B cell (primary cell): ENCODE measurements around the gene VWA5B2. TPM values are rescaled to one million over a fixed set of nuclear protein-coding genes. Genes with fewer than 3 reads are reported as not detected.

ENCODE experiments used
- ATAC-seq: fragments of 200-7000 bp; cut with Tn5 transposase; one replicate; pipeline ENCODE4 v1.10.0; 2021; ENCODE audit warnings: low read depth, mild to moderate bottlenecking, moderate number of reproducible peaks, moderate library complexity
- CTCF ChIA-PET: fragments of 350-600 bp; sonication (Branson Sonifier 250); formaldehyde crosslinking; loops from one replicate; lab custom pipeline; 2021; ENCODE audit warnings: antibody characterized with exemption, inconsistent platforms; lab: Charles Lee
- POLR2A ChIA-PET: fragments of 350-600 bp; sonication (Branson Sonifier 250); formaldehyde crosslinking; loops from one replicate; lab custom pipeline; 2021; ENCODE audit warnings: antibody characterized with exemption; lab: Charles Lee
- DNase-seq: peaks from one replicate; pipeline ENCODE4 v3.0.0; 2013
- H2AFZ ChIP-seq: 2 replicates; pipeline ENCODE4 v1.6.1; 2012; ENCODE audit warnings: mild to moderate bottlenecking, low read depth, low read length; ENCODE audit not compliant: insufficient read depth, poor library complexity, severe bottlenecking
- H3K27ac ChIP-seq, 2 donors: 1 replicate in 1 of 2; 2 replicates in 1 of 2; pipeline ENCODE4 v1.5.1; 2012 to 2013; ENCODE audit warnings: low read length in 2 of 2, mild to moderate bottlenecking in 2 of 2, moderate library complexity in 1 of 2
- H3K27me3 ChIP-seq, 4 experiments: fragments of 200-600 bp in 1 of 4; sonication (generic) in 1 of 4; replicated peaks in 1 of 4; 1 replicate in 2 of 4; 2 replicates in 2 of 4; pipeline versions ENCODE4 v1.6.1 to v1.7.0; 2013 to 2016; ENCODE audit warnings: low read length in 3 of 4, mild to moderate bottlenecking in 2 of 4, mixed read lengths in 1 of 4, moderate library complexity in 1 of 4; ENCODE audit not compliant: insufficient read depth in 4 of 4, control insufficient read depth in 3 of 4; ENCODE audit errors: control extremely low read depth in 1 of 4
- H3K36me3 ChIP-seq, 2 experiments: replicated peaks in 1 of 2; 1 replicate in 1 of 2; 2 replicates in 1 of 2; pipeline versions ENCODE4 v1.6.1 to v1.7.1; 2013; ENCODE audit warnings: low read length in 1 of 2; ENCODE audit not compliant: insufficient read depth in 2 of 2, control insufficient read depth in 1 of 2; ENCODE audit errors: control extremely low read depth in 1 of 2, extremely low read depth in 1 of 2
- H3K4me1 ChIP-seq, 2 donors: fragments of 200-600 bp in 1 of 2; sonication (generic) in 1 of 2; 1 replicate in 1 of 2; 2 replicates in 1 of 2; pipeline versions ENCODE4 v1.5.1 to v1.6.1; 2013 to 2017; ENCODE audit warnings: low read length in 2 of 2; ENCODE audit not compliant: control insufficient read depth in 2 of 2, insufficient read depth in 2 of 2
- H3K4me2 ChIP-seq: replicated peaks from 2 replicates; pipeline ENCODE3; 2012; ENCODE audit warnings: mild to moderate bottlenecking, low read depth, low read length; ENCODE audit not compliant: poor library complexity, severe bottlenecking
- H3K4me3 ChIP-seq, 5 experiments: fragments of 200-600 bp in 1 of 5; sonication (generic) in 1 of 5; 1 replicate in 3 of 5; 2 replicates in 2 of 5; pipeline versions ENCODE4 v1.5.1 to v1.7.0; 2011 to 2016; ENCODE audit warnings: low read length in 4 of 5, mild to moderate bottlenecking in 4 of 5, low read depth in 2 of 5, control low read depth in 1 of 5, moderate library complexity in 1 of 5; ENCODE audit not compliant: insufficient read depth in 1 of 5; ENCODE audit errors: control extremely low read depth in 1 of 5, extremely low read depth in 1 of 5
- H3K79me2 ChIP-seq: fragments of 200-600 bp; sonication (generic); one replicate; pipeline ENCODE4 v1.6.0; 2016; ENCODE audit warnings: low read length; ENCODE audit not compliant: control insufficient read depth, insufficient read depth
- H3K9ac ChIP-seq: fragments of 200-600 bp; sonication (generic); 2 replicates; pipeline ENCODE4 v1.6.1; 2017; ENCODE audit warnings: mild to moderate bottlenecking, low read length, moderate library complexity
- H3K9me3 ChIP-seq, 3 donors: one replicate each; pipeline versions ENCODE4 v1.6.1 to v1.7.1; 2013; ENCODE audit warnings: low read length in 2 of 3; ENCODE audit not compliant: control insufficient read depth in 2 of 3, insufficient read depth in 1 of 3; ENCODE audit errors: control extremely low read depth in 1 of 3
- H4K20me1 ChIP-seq: 2 replicates; pipeline ENCODE4 v1.6.0; 2012; ENCODE audit warnings: mild to moderate bottlenecking, low read length; ENCODE audit not compliant: insufficient read depth, control insufficient read depth, poor library complexity, severe bottlenecking
- H3K27ac Mint-ChIP-seq: one replicate; pipeline ENCODE4 v1.8.0; 2021; ENCODE audit warnings: mixed read lengths
- H3K27me3 Mint-ChIP-seq: one replicate; pipeline ENCODE4 v1.8.0; 2021; ENCODE audit warnings: mixed read lengths
- H3K4me1 Mint-ChIP-seq: one replicate; pipeline ENCODE4 v1.8.0; 2021; ENCODE audit warnings: mixed read lengths
- H3K4me3 Mint-ChIP-seq: one replicate; pipeline ENCODE4 v1.8.0; 2021; ENCODE audit warnings: mixed read lengths
- H3K9me3 Mint-ChIP-seq: one replicate; pipeline ENCODE4 v1.8.0; 2022; ENCODE audit warnings: mixed read lengths; ENCODE audit not compliant: insufficient read depth
- CTCF ChIP-seq: fragments of 200-600 bp; IDR thresholded peaks from one replicate; pipeline ENCODE4 v1.8.0; 2022; ENCODE audit warnings: antibody characterized with exemption, mild to moderate bottlenecking
- EZH2 ChIP-seq: IDR thresholded peaks from 2 replicates; pipeline ENCODE4 v1.6.1; 2012; ENCODE audit warnings: borderline replicate concordance, low read depth, mild to moderate bottlenecking, moderate library complexity, low read length; ENCODE audit not compliant: insufficient read depth, poor library complexity, severe bottlenecking
- WGBS: methylation state at CpG from one replicate; pipeline ENCODE4 v1.1.5; 2013; ENCODE audit warnings: missing lambda C conversion rate; ENCODE audit not compliant: insufficient coverage; 5-methylcytosine and 5-hydroxymethylcytosine counted together
- intact Hi-C: fragments of 100-400 bp; cut with micrococcal nuclease; formaldehyde crosslinking; loops from one replicate; pipeline ENCODE4 v1.10.0; 2022
- polyA plus RNA-seq: library from polyadenylated mRNA; depleted of rRNA; stranded (reverse); fragments of >200 nt; gene quantifications from 2 replicates; pipeline ENCODE4 v1.2.3, GENCODE V29; 2012
- total RNA-seq, 2 donors: library from RNA; stranded (reverse); fragments of 120-200 nt in 1 of 2; gene quantifications; 1 replicate in 1 of 2; 2 replicates in 1 of 2; pipeline versions ENCODE4 v1.2.3 to v1.2.4, GENCODE V29; 2013 to 2022

VWA5B2 gene
- total and polyA plus RNA-seq, 2 donors (not counting 1 experiment from before 2014, with no cell fraction given): 0.10 to 0.37 TPM

- intact Hi-C loops: no loop called here
- CTCF ChIA-PET: interaction anchor here (1.3 to 3.9 kb wide), 5 partner anchors 10 to 96 kb away, joined by 3 to 22 read pairs (median 5); no protein-coding TSS in a partner anchor
- H3K9ac ChIP-seq: no peak overlapping the region
Measured at GRCh38 chr3:184241447-184242296, 12.3 kb downstream of the VWA5B2 start.

More at GRCh38 chr3:184241447-184242296, 12.3 kb downstream of the VWA5B2 start:
- no peaks in the 10 kb centered on the region for H3K9me3 ChIP-seq
- no peak overlapping the region for H3K4me3 ChIP-seq
- H3K27ac ChIP-seq: no peak overlapping the region
- H3K27me3 ChIP-seq: peaks cover 0 to 3% (median 0%) of the 10 kb centered on the region in 4 experiments
- H3K79me2 ChIP-seq: no peaks in the 10 kb centered on the region
- H2AFZ ChIP-seq: no peak overlapping the region
- H3K4me1 ChIP-seq: no peaks in the 10 kb centered on the region
- H3K4me3 Mint-ChIP-seq: no peak overlapping the region
- H3K9me3 Mint-ChIP-seq: no peaks in the 10 kb centered on the region
- POLR2A ChIA-PET: no interaction called here
- no peaks in the 10 kb centered on the region for H3K4me1 Mint-ChIP-seq
- peak; percentile 10 for TF ChIP-seq CTCF
- no peak for TF ChIP-seq EZH2
- peak; percentile 57 for ATAC-seq
- WGBS: 75% methylated on average over 42 of the region's 46 CpGs
- DNase-seq: peak; percentile 33
- peaks cover 19% of the 10 kb centered on the region for H4K20me1 ChIP-seq
- no peak overlapping the region for H3K27ac Mint-ChIP-seq
- no peak overlapping the region for H3K4me2 ChIP-seq
- H3K27me3 Mint-ChIP-seq: no peaks in the 10 kb centered on the region
- peaks cover 0 to 36% of the 10 kb centered on the region in 2 experiments for H3K36me3 ChIP-seq
